ENCODE measurements around the gene SLC12A7.
A peak's percentile ranks its signal among the peaks of the same experiment; 100 is the strongest.

Gene SLC12A7

DNA sequence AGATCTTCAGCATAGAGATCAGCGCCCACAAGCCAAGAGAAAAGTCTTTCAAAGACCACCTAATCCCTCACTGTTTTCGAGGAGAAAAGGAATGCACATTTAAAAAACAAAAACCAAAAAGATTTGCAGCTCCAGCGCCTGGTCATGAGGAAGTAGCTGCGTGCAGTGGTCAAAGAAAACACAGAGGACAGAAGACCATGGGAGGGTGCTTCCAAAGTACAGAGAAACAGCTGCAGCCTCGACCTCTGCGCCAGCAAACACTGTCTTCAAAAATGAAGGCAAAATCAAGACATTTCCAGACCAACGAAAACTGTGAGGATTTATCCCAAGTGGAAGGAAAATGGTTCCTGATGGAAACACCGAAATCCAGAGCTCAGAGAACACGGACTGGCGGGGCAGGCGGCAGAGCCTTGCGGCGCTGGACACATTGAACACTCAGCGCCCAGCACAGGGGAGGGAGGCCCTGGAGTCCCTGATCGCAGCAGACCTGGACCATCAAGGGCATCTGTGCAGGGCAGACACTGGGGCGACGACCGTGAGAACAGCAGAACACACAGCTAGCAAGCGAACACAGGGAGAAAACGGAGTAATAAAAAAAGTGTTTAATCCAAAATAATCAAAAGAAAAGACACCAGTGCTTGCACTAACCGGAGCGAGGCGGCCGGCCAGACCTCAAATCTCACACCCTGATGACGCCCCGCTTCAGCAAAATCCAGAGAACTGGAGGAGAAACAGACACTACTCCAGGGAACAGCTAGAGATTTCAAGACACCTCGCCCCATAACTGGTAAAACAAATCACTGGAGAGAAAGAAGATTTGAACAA is 12.6 kb upstream of the SLC12A7 start:
- DNase-seq: no peak

DNA sequence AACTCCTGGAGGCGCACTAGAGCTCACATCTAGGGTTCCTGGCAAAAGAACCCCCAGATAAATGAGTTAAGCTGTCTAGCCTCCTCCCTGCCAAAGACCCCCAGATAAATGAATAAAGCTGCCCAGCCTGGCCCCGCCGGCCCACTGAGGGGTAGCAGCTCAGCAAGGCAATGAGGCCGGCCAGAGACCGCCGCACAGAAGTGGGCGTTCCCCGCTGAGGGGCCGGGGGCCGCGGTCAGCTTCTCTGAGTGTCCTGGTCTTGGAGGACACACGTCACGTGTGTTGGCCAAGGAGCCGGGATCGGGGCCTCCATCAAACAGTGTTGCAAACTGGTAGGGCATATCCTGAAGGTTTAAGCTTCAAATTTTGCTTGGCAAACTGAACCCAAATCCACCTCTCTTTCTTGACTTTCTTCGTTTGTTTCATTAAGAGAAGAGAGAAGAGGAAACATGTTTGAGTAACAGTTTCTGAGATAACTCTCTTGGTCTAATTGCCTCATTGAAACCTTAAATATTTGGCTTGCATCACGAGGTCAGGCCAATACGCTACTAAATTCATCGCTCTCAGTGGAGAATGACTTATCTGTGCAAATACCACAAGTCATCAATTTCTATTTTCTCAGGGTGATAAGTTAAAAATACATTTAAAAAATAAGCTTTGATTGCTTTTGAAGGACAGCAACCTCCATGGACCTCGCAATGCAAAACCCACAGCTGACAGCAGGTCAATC is 11.7 kb upstream of the SLC12A7 start:
- no peak for DNase-seq

DNA sequence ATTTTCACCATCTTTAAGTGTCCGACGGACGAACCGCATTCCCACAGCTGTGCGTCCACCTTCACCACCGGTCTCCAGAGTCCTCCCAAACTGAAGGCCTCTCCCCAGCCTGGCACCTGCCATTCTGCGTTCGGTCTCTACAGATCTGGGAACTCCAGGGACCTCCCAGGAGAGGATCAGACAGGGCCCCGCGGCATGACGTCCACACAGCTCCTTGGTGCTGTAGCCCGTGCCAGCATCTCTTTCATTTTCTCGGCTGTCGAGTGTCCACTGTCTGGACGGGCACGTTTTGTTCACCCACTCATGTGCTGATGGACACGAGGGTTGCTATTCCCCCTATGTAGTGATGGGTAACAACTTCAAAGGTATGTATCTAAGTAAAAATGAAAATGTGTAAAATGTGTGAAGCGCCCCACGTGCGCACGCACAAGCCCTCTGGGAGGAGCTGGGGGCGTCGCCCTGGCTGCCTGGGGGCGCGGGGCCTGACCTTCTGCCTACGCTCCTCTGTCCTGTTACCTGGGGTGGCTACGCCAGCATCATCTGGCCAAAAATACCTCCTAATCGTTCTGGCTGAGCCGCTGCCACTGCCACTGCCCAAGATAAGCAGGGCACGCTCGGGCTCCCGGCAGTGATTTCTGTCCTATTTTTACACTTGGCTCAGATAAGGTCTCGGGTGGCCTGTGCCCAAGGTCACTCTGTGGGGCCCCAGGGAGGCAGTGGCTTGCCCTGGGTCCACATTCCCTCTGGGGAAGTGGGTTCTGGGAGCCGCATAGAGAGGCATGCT is 10.8 kb upstream of the SLC12A7 start:
- no peak for DNase-seq

DNA sequence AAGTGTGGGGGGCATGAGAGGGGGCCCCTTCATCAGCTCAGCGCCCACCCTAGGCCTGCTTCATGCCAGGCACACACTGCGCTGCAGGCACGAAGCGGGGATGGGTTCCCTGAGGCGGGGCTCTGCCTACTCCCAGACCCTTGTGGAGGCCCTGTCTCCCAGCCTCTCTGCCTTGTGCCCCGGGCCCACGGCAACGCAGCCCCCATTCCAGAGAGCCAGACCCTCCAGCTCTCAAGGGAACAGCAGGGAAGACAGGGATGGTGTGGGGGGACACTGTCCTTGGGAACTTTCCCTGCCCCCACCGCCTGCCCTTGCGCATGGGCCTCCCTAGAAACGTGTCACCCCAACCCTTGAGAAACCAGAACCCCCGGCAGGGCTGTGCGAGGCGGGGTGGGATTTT is 10.0 kb upstream of the SLC12A7 start:
- no peak for DNase-seq

DNA sequence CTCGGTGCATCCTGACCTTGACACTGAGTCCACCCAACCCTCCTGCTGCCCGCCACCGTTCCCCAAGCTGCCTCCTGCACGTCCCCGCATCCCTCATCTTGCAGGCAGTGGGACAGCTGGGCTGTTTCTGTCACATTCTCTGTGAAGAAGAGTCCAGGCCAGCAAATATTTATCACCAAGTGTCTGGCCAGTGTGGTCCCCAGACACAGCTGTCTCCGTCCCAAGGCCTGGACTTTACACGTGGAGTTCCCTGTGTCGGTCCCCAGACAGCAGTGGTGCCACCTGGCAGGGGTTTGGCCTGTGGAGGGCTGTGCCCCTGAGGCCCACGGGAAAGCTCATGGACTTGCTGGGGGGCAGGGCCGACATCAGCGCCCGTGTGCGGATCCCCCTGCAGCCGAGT is 9.2 kb upstream of the SLC12A7 start:
- no peak for DNase-seq

DNA sequence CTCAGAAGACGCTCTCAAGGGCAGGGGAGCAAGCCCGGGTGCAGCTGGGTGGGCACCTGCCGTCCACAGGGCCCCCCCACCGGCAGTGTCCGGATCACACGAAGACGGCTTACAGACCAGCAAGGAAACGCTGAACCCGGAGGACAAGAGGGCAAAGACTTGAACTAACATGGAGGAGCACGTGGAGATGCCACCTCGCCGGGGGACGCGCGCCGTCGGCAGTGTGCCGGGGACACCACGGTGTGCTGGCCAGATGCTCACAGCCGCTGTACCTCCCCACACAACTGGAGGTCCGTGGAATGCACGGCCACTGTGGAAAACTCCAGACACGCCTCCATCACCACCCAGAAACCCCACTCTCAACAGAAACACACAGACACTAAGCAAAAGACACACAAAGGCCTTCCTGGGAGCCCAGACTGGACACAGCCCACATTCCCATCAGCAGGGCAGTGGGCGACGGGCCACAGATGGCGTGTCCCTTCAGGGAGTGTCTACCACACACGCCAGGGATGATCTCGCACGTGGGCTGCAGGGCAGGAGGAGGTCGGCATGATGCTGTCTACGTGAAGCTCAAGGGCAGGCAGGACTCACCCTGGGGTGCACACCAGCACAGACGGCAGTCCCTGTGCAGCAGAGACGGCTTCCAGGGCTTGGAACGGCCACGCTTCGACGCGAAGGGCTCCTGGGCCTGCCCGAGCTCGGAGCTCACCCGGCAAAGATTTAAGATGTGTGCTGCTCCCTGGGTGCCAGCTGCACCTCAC is 8.6 kb upstream of the SLC12A7 start:
- no peak for DNase-seq

DNA sequence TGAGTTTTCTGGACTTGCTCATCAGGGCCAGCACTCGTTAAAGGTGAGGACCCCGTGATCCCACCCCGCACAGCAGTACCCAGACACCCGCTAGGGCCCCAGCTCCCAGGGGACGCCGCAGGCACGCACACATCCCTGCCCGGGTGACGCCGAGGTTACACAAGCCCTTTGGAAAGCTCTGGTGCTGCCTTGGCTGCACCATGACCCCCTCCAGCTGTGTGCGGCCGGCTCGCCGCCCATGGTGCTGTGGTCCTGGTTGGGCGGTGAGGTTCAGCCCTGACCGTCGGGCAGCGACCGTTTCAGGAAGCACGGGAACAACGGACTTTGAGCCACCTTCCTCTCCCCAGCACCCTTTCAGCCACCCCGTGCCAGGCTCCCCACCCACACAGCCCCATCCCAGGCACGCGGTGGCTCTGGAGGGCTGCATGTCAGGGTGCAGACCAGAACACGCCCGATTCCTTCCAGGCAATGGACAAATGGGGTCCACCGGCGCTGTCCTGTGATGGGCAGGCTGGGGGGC is 7.5 kb upstream of the SLC12A7 start:
- DNase-seq: no peak

DNA sequence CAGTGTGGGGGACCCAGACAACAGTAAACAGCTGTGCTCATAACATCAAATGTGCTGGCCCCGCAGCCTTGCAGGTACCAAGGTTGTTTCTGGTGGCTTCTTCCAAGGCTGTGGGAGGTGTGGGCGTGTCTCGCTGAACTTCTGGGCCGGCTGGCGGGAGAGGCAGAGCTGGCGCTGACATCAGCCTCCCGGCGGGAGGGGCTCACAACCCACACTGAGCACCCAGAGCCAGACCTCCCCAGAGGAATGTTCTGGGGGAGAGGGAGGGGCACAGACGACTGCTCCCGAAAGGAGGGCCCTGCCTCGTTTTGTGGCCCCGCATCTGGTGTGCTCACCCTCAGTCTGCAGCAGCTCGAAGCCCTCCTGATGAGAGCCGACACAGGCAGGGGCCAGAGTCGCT is 6.9 kb upstream of the SLC12A7 start:
- DNase-seq: peak in 1 of 2 experiments; percentile 37

DNA sequence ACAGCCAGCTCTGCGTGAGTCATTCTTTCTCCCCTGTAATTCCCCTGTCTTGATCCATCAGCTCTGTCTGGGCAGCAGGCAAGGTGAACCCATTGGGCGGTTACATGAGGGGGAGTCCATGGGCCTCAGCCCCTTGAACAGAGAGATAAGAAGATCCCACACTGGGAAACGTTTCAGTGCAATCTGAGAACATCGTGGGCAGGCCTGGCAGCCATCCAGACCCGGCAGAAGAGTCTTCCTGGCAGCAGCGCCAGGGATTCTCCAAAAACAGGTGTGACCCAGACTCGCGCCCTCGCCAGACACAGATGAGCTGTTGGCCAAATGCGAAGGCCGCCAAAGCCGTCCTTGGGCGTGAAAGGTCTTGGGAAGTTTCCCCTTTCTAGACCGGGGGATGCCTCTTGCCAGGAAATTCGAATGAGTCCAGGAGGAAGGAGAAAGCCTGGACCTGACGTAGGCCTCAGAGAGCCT is 6.4 kb upstream of the SLC12A7 start:
- DNase-seq: no peak

DNA sequence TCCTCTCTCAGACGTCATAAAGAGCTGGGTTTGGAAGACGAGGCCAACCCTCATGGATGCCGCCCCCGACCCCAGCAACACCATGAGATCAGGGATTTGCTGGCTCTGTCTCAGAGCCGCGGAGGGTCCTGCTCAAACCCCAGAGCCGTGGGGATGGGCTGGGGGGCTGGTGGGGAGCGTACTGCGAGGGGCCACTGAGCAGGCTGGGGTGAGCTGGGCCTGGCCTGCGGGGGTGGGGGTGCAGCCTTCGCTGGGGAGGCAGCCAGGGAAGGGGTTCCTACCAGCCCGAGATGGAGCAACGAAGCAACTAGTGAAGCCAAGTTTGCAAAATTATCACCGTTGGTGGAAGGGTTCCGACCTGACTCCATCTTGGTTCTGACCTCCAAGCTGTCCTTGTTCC is 5.1 kb upstream of the SLC12A7 start:
- no peak for DNase-seq

DNA sequence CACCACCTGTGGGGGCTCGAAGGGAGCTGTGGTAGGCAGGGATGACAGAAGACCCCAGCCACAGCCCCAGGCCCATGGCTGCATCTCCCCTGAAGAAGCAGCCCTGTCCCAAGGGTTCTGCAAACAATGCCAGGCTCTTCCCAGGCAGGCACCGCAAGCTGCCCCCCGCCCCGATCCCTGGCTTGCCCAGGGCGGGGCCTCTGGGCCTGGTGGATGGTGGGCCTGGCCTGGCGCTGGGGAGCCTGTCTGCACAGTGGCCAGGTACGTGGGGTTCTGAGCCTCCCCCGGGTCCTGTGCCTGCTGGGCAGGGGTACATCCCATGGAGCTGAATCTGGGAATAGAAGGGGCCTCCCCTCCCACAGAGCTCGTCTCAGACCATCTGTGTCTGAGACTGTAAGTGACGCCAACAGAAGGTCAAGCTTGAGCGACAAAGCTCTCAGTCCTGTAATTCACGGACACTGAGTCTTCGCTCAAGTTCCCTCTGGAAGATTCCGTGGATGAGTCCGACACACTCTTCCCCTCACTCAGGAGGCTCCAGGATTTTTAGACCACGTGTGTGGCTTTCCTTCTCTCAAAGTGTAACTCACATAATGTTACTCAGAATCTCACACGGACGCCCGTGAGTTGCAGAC is 4.4 kb upstream of the SLC12A7 start:
- DNase-seq: no peak

DNA sequence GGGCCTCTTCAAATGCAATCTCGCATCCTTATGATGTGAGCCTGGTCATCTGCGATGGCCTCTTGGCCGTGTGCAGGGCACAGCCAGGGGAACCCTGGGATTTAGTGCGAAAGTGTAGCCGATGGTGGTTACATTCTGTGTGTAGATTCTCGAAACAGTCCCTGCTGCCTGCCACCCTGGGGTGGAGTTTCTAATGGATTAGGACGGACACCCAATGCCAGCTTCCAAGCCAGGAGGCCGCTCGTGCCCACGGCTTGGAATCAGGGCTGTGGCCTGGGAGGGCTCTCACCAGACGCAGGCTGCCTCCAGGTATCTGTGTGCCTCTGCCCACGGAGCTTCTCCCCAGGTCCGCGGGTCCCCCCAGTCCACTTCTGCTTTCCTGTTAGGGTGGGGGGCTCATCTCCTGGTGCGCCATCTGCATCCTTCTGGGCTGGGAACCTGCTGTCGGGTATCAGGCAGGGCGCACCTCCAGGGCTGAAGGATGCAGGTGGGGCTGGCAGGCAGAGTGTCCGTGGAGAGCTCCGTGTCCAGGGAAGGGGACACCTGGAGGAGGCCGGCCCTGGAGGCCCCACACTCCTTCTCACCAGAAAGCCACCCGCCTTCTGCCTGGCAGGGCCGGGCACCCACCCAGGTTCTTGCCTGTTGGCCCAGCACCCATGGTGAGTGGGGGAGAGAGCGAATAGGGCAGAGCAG is 3.4 kb upstream of the SLC12A7 start:
- no peak for DNase-seq

DNA sequence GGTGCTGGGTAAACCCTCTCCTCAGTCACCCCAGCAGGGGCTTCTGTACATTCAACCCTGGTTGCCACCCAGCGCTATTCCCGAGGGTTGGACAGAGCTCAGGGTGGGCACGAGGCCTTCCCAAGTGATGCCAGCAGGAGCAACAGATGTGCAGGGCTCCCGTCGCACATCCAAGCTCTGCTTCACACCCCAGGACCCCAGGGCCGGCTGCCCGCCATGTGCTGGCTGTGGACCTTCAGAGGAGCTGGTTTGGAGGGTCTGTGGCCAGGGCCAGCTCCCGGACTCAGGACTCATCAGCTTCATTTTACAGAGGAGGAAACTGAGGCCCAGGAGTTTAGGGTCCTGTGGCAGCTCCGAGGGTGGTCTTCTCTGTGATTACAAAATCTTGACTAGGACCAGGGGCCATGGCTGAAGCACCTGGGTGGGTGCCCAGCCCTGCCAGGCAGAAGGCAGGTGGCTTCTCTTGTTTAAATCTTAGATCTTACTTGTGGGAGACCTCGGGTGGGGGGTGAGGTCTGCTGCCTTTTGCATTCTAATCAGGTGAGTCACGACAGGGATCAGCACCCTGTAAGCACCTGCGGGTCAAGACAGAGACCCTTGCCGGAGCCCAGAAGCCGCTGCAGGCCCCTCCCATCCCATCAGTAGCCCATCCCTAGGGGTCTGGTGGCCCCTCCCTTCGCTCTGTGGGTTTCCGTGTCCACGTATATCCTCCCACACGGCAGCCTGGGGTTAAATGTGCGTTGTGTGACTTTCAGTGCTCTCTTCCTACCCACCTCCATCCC is 2.1 kb upstream of the SLC12A7 start:
- DNase-seq: no peak

DNA sequence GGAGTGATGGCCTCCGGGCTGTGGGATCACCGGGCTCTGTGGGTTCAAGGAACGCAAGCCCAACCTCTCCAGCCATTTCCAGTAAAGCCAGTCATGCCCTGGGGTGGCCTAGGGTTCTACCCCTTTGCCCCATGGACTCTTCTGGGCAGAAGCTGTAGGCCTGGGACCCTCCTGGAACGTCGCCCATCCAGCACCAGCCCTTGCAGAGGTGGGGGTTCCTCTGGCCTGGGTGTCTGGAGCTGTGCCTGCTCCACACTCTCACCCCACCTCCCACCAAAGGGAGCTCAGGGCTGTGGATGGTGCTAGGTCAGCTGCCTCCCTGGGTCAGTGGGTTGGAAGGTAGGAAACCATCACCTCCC is 1.4 kb upstream of the SLC12A7 start:
- no peak for DNase-seq

DNA sequence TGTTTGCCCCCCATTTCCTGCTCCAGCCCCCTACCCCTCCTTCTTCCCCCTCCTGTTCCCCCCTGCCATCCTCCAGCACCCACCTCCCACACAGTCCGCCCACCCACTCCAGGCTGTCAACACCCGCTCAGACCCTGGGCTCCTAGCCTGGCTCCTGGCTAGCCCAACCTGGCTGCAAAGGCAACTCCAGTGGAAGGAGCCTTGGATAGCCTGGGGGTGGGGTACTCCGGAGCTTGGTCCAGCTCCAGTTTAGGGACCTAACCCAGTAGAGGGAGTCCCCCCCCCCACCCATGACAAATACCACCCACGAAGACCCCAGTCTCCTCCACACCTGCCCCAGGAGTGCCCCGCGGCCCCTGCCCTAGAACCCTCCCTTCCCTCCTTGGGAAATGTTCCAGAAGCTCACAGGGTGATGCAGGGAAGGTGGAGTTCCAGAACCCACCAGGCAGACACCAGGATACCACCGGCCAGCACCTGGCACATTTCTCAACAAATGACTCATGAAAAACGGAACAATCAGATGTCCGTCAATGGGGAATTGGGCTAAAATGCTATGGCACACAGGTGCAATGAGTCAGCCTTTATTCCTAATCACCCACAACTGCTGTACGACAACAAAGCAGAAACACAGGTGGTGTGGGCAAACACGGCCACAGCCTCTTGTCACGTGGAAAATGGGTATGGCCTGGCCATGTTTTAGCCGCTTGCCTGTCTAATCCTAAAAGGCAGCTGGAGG is 901 bp upstream of the SLC12A7 start:
- no peak for DNase-seq

DNA sequence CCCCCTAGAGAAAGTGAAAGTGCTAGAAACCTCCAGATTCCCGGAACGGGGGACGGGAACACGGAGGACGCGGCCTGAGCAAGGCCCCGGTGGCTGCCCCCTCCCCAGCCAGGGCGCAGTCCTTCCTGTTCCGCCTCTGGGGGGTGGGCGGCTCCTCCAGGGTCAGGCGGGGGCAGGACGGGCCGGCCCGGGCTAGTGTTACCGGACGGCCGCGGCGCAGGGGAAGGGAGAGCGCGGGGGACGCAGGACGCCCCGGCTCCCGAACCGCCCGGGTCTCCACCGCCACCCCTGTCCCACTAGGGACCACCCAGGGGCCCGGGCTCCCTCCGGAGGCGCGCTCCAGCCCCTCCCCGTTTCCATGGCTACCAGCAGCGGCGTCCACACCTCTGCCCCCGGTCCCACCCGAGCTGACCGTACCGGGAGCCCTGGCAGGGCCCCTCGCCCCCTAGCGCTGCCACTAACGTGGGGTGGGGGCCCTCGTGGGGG is 579 bp downstream of the SLC12A7 start:
- DNase-seq: peak in 1 of 2 experiments; percentile 14

DNA sequence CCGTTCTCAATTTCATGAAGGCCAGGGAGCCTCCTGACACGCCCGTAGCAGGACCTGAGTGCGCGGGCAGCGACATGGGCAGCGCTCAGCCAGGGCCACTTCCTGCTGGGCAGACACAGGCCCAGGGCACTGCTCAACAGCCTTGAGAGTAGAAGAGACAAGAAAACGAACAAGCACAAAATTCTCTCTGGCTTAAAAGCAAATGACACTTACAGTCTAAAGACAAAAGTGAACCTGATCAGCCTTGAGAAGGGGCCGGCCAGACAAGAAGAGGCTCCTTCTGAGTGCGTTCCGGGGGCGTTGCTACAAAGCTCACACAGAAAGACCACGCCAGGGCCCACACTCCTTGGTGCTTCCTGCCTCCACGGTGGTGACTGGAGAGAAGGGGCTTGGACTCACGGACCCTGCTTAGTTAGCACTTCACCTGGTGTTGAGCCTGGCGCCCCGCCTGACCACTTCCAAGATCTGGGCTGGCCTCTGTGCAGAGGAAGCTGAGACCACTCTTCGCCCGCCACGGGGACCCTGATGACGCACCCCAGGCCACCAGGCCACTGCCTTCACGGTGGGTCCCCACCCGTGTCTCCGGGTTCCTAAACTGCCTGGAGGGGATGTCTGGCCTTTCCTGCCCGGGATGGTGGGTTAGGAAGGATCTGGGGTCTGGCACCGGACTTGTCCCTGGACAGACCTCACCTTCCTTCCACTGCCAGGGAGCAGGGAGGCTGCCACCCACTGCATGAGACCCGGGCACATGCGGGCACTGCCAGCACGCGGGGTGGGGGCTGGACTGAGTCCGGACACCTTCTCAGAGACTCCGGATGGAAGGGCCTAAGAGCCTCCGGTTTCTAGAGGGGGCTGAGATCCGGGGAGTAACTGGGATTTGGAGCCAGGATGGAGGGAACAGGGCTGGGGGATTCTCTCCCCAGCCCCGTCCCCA is 1.3 kb downstream of the SLC12A7 start:
- no peak for DNase-seq

DNA sequence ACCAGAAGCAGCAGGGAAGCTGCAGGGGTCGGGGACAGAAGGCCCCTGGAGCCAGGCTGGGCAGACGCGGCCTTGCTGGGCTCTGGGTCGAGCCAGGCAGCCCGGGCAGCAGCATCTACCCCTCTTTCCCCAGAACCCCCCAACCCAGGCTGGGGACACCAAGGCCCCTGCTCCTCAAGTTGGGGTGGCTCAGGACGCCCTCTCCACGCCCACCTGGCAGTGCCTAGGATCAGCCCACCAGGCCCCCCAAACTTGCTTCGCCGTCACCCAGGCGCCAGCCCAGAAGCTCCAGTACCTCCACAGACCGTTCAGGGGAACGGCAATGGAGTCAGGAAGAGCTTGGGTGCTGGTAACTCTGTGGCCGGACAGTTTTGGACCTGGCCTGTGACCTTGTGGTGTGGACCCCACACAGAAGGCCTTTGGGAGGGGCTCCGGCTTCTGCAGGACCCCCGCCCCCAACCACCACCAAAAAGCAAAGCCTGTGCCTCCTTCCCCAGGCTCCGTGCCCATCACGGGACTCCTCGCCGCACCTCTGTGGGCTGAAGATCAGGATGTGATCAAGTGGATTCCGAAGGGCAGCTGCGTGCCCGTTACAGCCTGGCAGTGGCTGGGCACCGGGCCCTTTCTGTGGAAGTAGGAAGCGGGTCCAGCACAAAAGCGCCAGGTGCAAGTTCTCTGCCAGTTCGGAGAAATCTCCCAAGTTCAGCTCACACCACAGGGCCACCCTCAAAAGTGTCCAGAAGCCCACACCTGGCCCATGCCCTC is 2.1 kb downstream of the SLC12A7 start:
- DNase-seq: no peak
